Prostate gland (tissue), 2 donors: Measurements from ENCODE around the gene ZXDC.

Source experiments
- POLR2A ChIP-seq: fragments of 450-650 bp; IDR thresholded peaks from one replicate; pipeline ENCODE4 v1.6.1; 2016; ENCODE audit warnings: antibody characterized with exemption, mild to moderate bottlenecking
- POLR2AphosphoS5 ChIP-seq: sonication (generic); formaldehyde crosslinking; IDR thresholded peaks from one replicate; pipeline ENCODE4 v1.6.1; 2017; ENCODE audit warnings: antibody characterized with exemption
- TF ChIP-seq, protein P1 (sequence below), 4 experiments: fragments of 200-600 bp in 2 of 4; fragments of 450-650 bp in 2 of 4; sonication (generic) in 2 of 4; IDR thresholded peaks; 1 replicate in 3 of 4; 2 replicates in 1 of 4; pipeline ENCODE4 v1.5.1; 2016 to 2019; ENCODE audit warnings: antibody characterized with exemption in 4 of 4, mild to moderate bottlenecking in 2 of 4, moderate library complexity in 2 of 4

DNA sequence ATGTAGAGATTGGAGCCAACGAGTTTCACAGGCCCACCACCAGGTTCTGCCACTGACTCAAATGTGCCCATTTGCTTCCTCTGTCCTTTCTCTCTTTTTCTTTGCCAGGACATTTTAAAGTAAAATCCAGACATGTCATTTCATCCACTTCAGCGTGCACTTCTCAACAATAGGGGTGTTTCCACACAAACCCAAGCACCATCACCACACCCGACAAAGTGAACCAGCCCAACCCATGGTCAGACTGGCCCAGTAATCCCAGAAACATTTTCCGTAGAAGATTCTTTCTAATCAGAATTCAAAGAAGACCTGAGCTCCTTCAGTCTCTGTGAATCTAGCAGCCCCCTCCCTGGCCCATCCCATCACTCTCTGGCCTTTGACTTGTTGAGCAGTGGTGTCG is 67.6 kb downstream of the ZXDC start:
- TF ChIP-seq, protein P1, sequence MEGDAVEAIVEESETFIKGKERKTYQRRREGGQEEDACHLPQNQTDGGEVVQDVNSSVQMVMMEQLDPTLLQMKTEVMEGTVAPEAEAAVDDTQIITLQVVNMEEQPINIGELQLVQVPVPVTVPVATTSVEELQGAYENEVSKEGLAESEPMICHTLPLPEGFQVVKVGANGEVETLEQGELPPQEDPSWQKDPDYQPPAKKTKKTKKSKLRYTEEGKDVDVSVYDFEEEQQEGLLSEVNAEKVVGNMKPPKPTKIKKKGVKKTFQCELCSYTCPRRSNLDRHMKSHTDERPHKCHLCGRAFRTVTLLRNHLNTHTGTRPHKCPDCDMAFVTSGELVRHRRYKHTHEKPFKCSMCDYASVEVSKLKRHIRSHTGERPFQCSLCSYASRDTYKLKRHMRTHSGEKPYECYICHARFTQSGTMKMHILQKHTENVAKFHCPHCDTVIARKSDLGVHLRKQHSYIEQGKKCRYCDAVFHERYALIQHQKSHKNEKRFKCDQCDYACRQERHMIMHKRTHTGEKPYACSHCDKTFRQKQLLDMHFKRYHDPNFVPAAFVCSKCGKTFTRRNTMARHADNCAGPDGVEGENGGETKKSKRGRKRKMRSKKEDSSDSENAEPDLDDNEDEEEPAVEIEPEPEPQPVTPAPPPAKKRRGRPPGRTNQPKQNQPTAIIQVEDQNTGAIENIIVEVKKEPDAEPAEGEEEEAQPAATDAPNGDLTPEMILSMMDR (IDR thresholded peaks at IDR 0.05), result no peak
- TF ChIP-seq POLR2A (no peak), POLR2AphosphoS5 (no peak)
